ENCODE data around the gene OXCT1. TPM values are rescaled to one million over a fixed set of nuclear protein-coding genes. Genes with fewer than 3 reads are reported as not detected.

OXCT1 gene
- total and polyA plus RNA-seq, 2 experiments from 2014 or later = 16.1 to 20.5 TPM

- TF ChIP-seq EZH2 (IDR thresholded peaks at IDR 0.05; ENCODE audit: insufficient read depth, poor library complexity, severe bottlenecking) (no peak), EZH2phosphoT487 (IDR thresholded peaks at IDR 0.05; ENCODE audit: insufficient read depth, low read depth) (no peak)
- no peak overlapping the region for H2AFZ ChIP-seq
- DNase-seq = no peak
- H3F3A ChIP-seq (ENCODE audit: insufficient read depth) = peaks cover 18% of the 10 kb centered on the region
- H3K4me3 ChIP-seq = no peak overlapping the region
- no peaks in the 10 kb centered on the region for H3K27me3 ChIP-seq (replicated peaks; ENCODE audit: insufficient read depth)
- H3K9me3 ChIP-seq (ENCODE audit: low read depth) = no peaks in the 10 kb centered on the region
- H3K27ac ChIP-seq = no peak overlapping the region
- no peaks in the 10 kb centered on the region for H4K20me1 ChIP-seq (ENCODE audit: insufficient read depth)
- H3K79me2 ChIP-seq (ENCODE audit: insufficient read depth) = no peaks in the 10 kb centered on the region
- H3K36me3 ChIP-seq (ENCODE audit: low read depth) = peaks cover 9% of the 10 kb centered on the region; the same call in 1 of the 2 replicates
- H3K4me1 ChIP-seq (ENCODE audit: insufficient read depth) = peaks cover 22% of the 10 kb centered on the region
- no peak overlapping the region for H3K4me2 ChIP-seq (ENCODE audit: unreplicated experiment)
- H3K9ac ChIP-seq = no peak overlapping the region
- in situ Hi-C loops (cut with MboI) = no loop called here
- no peaks in the 10 kb centered on the region for H3K9me2 ChIP-seq (ENCODE audit: insufficient read depth)
- WGBS, 2 experiments (ENCODE audit: low coverage in 1 of 2, low lambda C conversion rate in 2 of 2, missing lambda C conversion rate in 2 of 2) = 100% methylated on average over 1 of the region's 1 CpG
Measured at GRCh38 chr5:41761663-41762062, 108.6 kb downstream of the OXCT1 start.

GRCh38 chr5:41755705-41756104 lies 114.5 kb downstream of the OXCT1 start:
- no peak overlapping the region for H3K27ac ChIP-seq
- H2AFZ ChIP-seq = no peak overlapping the region
- no peaks in the 10 kb centered on the region for H3K79me2 ChIP-seq (ENCODE audit: insufficient read depth)
- no peak for DNase-seq
- no peak overlapping the region for H3K4me2 ChIP-seq (ENCODE audit: unreplicated experiment)
- H3K27me3 ChIP-seq (replicated peaks; ENCODE audit: insufficient read depth) = no peaks in the 10 kb centered on the region
- no peak overlapping the region for H3K9ac ChIP-seq
- no peaks in the 10 kb centered on the region for H4K20me1 ChIP-seq (ENCODE audit: insufficient read depth)
- 0 out of 2 replicates have a peak, but pooled peaks cover 2% of the 10 kb centered on the region for H3K36me3 ChIP-seq (ENCODE audit: low read depth)
- H3F3A ChIP-seq (ENCODE audit: insufficient read depth) = no peaks in the 10 kb centered on the region
- TF ChIP-seq EZH2 (IDR thresholded peaks at IDR 0.05; ENCODE audit: insufficient read depth, poor library complexity, severe bottlenecking) (no peak), EZH2phosphoT487 (IDR thresholded peaks at IDR 0.05; ENCODE audit: insufficient read depth, low read depth) (no peak)
- no peaks in the 10 kb centered on the region for H3K4me1 ChIP-seq (ENCODE audit: insufficient read depth)
- no peak overlapping the region for H3K4me3 ChIP-seq
- H3K9me2 ChIP-seq (ENCODE audit: insufficient read depth) = no peaks in the 10 kb centered on the region
- H3K9me3 ChIP-seq (ENCODE audit: low read depth) = no peaks in the 10 kb centered on the region
- in situ Hi-C loops (cut with MboI) = no loop called here
- WGBS, 2 experiments (ENCODE audit: low coverage in 1 of 2, low lambda C conversion rate in 2 of 2, missing lambda C conversion rate in 2 of 2) = 95 to 100% methylated on average over 1 of the region's 1 CpG

- WGBS, 2 experiments (ENCODE audit: low coverage in 1 of 2, low lambda C conversion rate in 2 of 2, missing lambda C conversion rate in 2 of 2) = 97 to 100% methylated on average over 2 of the region's 2 CpGs
- no peak overlapping the region for H3K9ac ChIP-seq
- no peak overlapping the region for H3K4me3 ChIP-seq
- H2AFZ ChIP-seq = no peak overlapping the region
- no peaks in the 10 kb centered on the region for H3K9me3 ChIP-seq (ENCODE audit: low read depth)
- H3K27me3 ChIP-seq (replicated peaks; ENCODE audit: insufficient read depth) = no peaks in the 10 kb centered on the region
- H3K79me2 ChIP-seq (ENCODE audit: insufficient read depth) = no peaks in the 10 kb centered on the region
- no peak overlapping the region for H3K4me2 ChIP-seq (ENCODE audit: unreplicated experiment)
- H3K27ac ChIP-seq = no peak overlapping the region
- no peaks in the 10 kb centered on the region for H3K9me2 ChIP-seq (ENCODE audit: insufficient read depth)
- H4K20me1 ChIP-seq (ENCODE audit: insufficient read depth) = no peaks in the 10 kb centered on the region
- H3F3A ChIP-seq (ENCODE audit: insufficient read depth) = no peaks in the 10 kb centered on the region
- no peak for DNase-seq
- TF ChIP-seq EZH2 (IDR thresholded peaks at IDR 0.05; ENCODE audit: insufficient read depth, poor library complexity, severe bottlenecking) (no peak), EZH2phosphoT487 (IDR thresholded peaks at IDR 0.05; ENCODE audit: insufficient read depth, low read depth) (no peak)
- in situ Hi-C loops (cut with MboI) = no loop called here
- no peaks in the 10 kb centered on the region for H3K4me1 ChIP-seq (ENCODE audit: insufficient read depth)
- no peaks in the 10 kb centered on the region for H3K36me3 ChIP-seq (ENCODE audit: low read depth)
Measured at GRCh38 chr5:41754857-41755256, 115.4 kb downstream of the OXCT1 start.

- Histone ChIP-seq H2AFZ (no peak overlapping the region), H3K79me2 (ENCODE audit: insufficient read depth) (no peaks in the 10 kb centered on the region), H3K9me3 (ENCODE audit: low read depth) (no peaks in the 10 kb centered on the region), H3K27me3 (replicated peaks; ENCODE audit: insufficient read depth) (no peaks in the 10 kb centered on the region), H3K4me3 (no peak overlapping the region), H3K9me2 (ENCODE audit: insufficient read depth) (no peaks in the 10 kb centered on the region), H3F3A (ENCODE audit: insufficient read depth) (no peaks in the 10 kb centered on the region), H3K36me3 (ENCODE audit: low read depth) (no peaks in the 10 kb centered on the region), H4K20me1 (ENCODE audit: insufficient read depth) (no peaks in the 10 kb centered on the region), H3K9ac (no peak overlapping the region), H3K4me1 (ENCODE audit: insufficient read depth) (no peaks in the 10 kb centered on the region), H3K27ac (no peak overlapping the region), H3K4me2 (ENCODE audit: unreplicated experiment) (no peak overlapping the region)
- TF ChIP-seq EZH2phosphoT487 (IDR thresholded peaks at IDR 0.05; ENCODE audit: insufficient read depth, low read depth) = no peak
- TF ChIP-seq EZH2 (IDR thresholded peaks at IDR 0.05; ENCODE audit: insufficient read depth, poor library complexity, severe bottlenecking) = no peak
- in situ Hi-C loops (cut with MboI) = no loop called here
- DNase-seq = no peak
Measured at GRCh38 chr5:41751867-41752266, 118.4 kb downstream of the OXCT1 start.

DNA sequence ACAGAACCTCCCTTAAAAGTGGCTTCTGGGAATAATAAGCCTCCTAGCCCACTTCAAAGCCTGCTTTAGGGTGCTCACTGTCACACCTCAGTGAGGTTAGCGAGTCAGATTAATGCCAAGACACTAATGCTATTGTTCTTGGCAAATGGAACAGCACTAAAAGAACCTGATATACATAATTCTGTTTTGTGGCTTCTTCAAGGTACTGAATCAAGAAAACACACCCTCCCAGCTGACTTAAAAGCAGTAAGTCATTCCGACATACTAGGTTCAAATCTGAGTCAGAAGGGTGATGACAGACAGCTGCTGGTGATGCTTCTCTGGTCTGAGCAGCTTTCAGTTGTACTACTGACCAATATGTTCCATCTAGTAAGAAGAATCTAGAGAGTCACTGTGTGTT lies 121.6 kb downstream of the OXCT1 start:
- no peak overlapping the region for H3K4me2 ChIP-seq (ENCODE audit: unreplicated experiment)
- peak; percentile 14 for DNase-seq
- H3K4me3 ChIP-seq = no peak overlapping the region
- H3K9me2 ChIP-seq (ENCODE audit: insufficient read depth) = no peaks in the 10 kb centered on the region
- WGBS, 2 experiments (ENCODE audit: low coverage in 1 of 2, low lambda C conversion rate in 2 of 2, missing lambda C conversion rate in 2 of 2) = 96 to 97% methylated on average over 2 of the region's 2 CpGs
- H3K27me3 ChIP-seq (replicated peaks; ENCODE audit: insufficient read depth) = no peaks in the 10 kb centered on the region
- H3K4me1 ChIP-seq (ENCODE audit: insufficient read depth) = no peaks in the 10 kb centered on the region
- no peak overlapping the region for H2AFZ ChIP-seq
- H3F3A ChIP-seq (ENCODE audit: insufficient read depth) = no peaks in the 10 kb centered on the region
- H3K9ac ChIP-seq = no peak overlapping the region
- TF ChIP-seq EZH2phosphoT487 (IDR thresholded peaks at IDR 0.05; ENCODE audit: insufficient read depth, low read depth) (no peak), EZH2 (IDR thresholded peaks at IDR 0.05; ENCODE audit: insufficient read depth, poor library complexity, severe bottlenecking) (no peak)
- H3K9me3 ChIP-seq (ENCODE audit: low read depth) = no peaks in the 10 kb centered on the region
- no peaks in the 10 kb centered on the region for H3K79me2 ChIP-seq (ENCODE audit: insufficient read depth)
- in situ Hi-C loops (cut with MboI) = no loop called here
- no peaks in the 10 kb centered on the region for H4K20me1 ChIP-seq (ENCODE audit: insufficient read depth)
- no peak overlapping the region for H3K27ac ChIP-seq
- no peaks in the 10 kb centered on the region for H3K36me3 ChIP-seq (ENCODE audit: low read depth)

Data from GM23248 (cell line).